Neural cell (in vitro differentiated cells): ENCODE data around the gene SCLY. TPM values are rescaled to one million over a fixed set of nuclear protein-coding genes. Genes with fewer than 3 reads are reported as not detected.

Experiments used
- H2AFZ ChIP-seq: fragments of 200-600, 300-800 bp; sonication (generic), shearing (Covaris generic); 2 replicates; pipeline ENCODE4 v1.6.0; 2014; ENCODE audit warnings: low read depth, mild to moderate bottlenecking, antibody characterized with exemption, low read length, moderate library complexity
- H3F3A ChIP-seq: fragments of 200-600 bp; shearing (Covaris generic); 2 replicates; pipeline ENCODE4 v1.6.1; 2016; ENCODE audit warnings: mild to moderate bottlenecking, moderate library complexity, mixed read lengths, antibody characterized with exemption, low read length; ENCODE audit not compliant: insufficient read depth, poor library complexity, severe bottlenecking
- H3K27ac ChIP-seq: fragments of 200-600, 300-800 bp; sonication (generic), shearing (Covaris generic); 2 replicates; pipeline ENCODE4 v1.5.1; 2014; ENCODE audit warnings: mild to moderate bottlenecking, low read length, moderate library complexity
- H3K27me3 ChIP-seq: fragments of 300-800, 200-600 bp; sonication (generic), shearing (Covaris generic); 2 replicates; pipeline ENCODE4 v1.6.0; 2014; ENCODE audit warnings: mild to moderate bottlenecking, low read depth, low read length, moderate library complexity; ENCODE audit not compliant: insufficient read depth
- H3K36me3 ChIP-seq: fragments of 300-800, 200-600 bp; sonication (generic), shearing (Covaris generic); 2 replicates; pipeline ENCODE4 v1.5.1; 2014; ENCODE audit warnings: mild to moderate bottlenecking, antibody characterized with exemption, low read length, moderate library complexity; ENCODE audit not compliant: insufficient read depth
- H3K4me2 ChIP-seq: fragments of 300-800, 200-600 bp; sonication (generic), shearing (Covaris generic); 2 replicates; pipeline ENCODE4 v1.6.0; 2014; ENCODE audit warnings: mild to moderate bottlenecking, low read length
- H3K4me3 ChIP-seq: fragments of 300-800, 200-600 bp; sonication (generic), shearing (Covaris generic); 2 replicates; pipeline ENCODE4 v1.5.1; 2014; ENCODE audit warnings: mild to moderate bottlenecking, low read length, moderate library complexity
- H3K79me2 ChIP-seq: fragments of 200-600 bp; shearing (Covaris generic); replicated peaks from 2 replicates; pipeline ENCODE4 v1.6.0; 2014; ENCODE audit warnings: mild to moderate bottlenecking, low read length, moderate library complexity; ENCODE audit not compliant: insufficient read depth
- H3K9ac ChIP-seq: fragments of 300-800, 200-600 bp; sonication (generic), shearing (Covaris generic); 2 replicates; pipeline ENCODE4 v1.6.1; 2016; ENCODE audit warnings: mild to moderate bottlenecking, low read length, mixed read lengths
- H3K9me2 ChIP-seq: fragments of 200-600 bp; shearing (Covaris generic); 2 replicates; pipeline ENCODE4 v1.6.1; 2016; ENCODE audit warnings: mild to moderate bottlenecking, low read length, mixed read lengths; ENCODE audit not compliant: insufficient read depth
- H3K9me3 ChIP-seq: fragments of 200-600, 300-800 bp; sonication (generic), shearing (Covaris generic); 2 replicates; pipeline ENCODE4 v1.6.1; 2016; ENCODE audit warnings: mild to moderate bottlenecking, mixed run types, low read length, moderate library complexity, mixed read lengths
- H4K20me1 ChIP-seq: fragments of 200-600 bp; shearing (Covaris generic); 2 replicates; pipeline ENCODE4 v1.6.1; 2016; ENCODE audit warnings: mild to moderate bottlenecking, mixed run types; ENCODE audit not compliant: insufficient read depth
- EP300 ChIP-seq: fragments of 450-650 bp; conservative IDR thresholded peaks from 2 replicates; pipeline ENCODE4 v1.6.1; 2014; ENCODE audit warnings: antibody characterized with exemption, mild to moderate bottlenecking, moderate library complexity; ENCODE audit not compliant: poor library complexity, severe bottlenecking
- EZH2 ChIP-seq: fragments of 200-600, 300-800 bp; shearing (Covaris generic), sonication (generic); IDR thresholded peaks from 2 replicates; pipeline ENCODE4 v1.6.1; 2014; ENCODE audit warnings: antibody characterized with exemption, low read length, borderline replicate concordance, mild to moderate bottlenecking; ENCODE audit not compliant: insufficient read depth, poor library complexity, severe bottlenecking
- MXI1 ChIP-seq: fragments of 450-650 bp; conservative IDR thresholded peaks from 2 replicates; pipeline ENCODE4 v1.6.1; 2014; ENCODE audit warnings: antibody characterized with exemption, mild to moderate bottlenecking; ENCODE audit not compliant: poor library complexity, severe bottlenecking
- POLR2AphosphoS5 ChIP-seq: IDR thresholded peaks from 2 replicates; pipeline ENCODE4 v1.6.1; 2012
- RAD21 ChIP-seq: fragments of 450-650 bp; conservative IDR thresholded peaks from 2 replicates; pipeline ENCODE4 v1.6.1; 2014; ENCODE audit warnings: antibody characterized with exemption, mild to moderate bottlenecking, moderate library complexity
- SMC3 ChIP-seq: fragments of 450-650 bp; conservative IDR thresholded peaks from 2 replicates; pipeline ENCODE4 v1.6.1; 2014; ENCODE audit warnings: antibody characterized with exemption, mild to moderate bottlenecking, moderate library complexity; ENCODE audit not compliant: poor library complexity
- TAF1 ChIP-seq: IDR thresholded peaks from 2 replicates; pipeline ENCODE4 v1.6.1; 2012; ENCODE audit warnings: low read depth
- polyA plus RNA-seq: library from polyadenylated mRNA; depleted of rRNA; stranded (reverse); fragments of >200 nt; gene quantifications from 2 replicates; pipeline ENCODE4 v1.2.3, GENCODE V29; 2014
- TF ChIP-seq, protein P1 (sequence below): fragments of 450-650 bp; IDR thresholded peaks from 2 replicates; pipeline ENCODE4 v1.5.1; 2014; ENCODE audit warnings: antibody characterized with exemption, mild to moderate bottlenecking, moderate library complexity; ENCODE audit not compliant: poor library complexity, severe bottlenecking
- TF ChIP-seq, protein P2 (sequence below): IDR thresholded peaks from 2 replicates; pipeline ENCODE4 v1.6.1; 2012; ENCODE audit warnings: borderline replicate concordance

The SCLY gene
- polyA plus RNA-seq, 1 donor from 2014 or later, result 15.9 TPM

DNA sequence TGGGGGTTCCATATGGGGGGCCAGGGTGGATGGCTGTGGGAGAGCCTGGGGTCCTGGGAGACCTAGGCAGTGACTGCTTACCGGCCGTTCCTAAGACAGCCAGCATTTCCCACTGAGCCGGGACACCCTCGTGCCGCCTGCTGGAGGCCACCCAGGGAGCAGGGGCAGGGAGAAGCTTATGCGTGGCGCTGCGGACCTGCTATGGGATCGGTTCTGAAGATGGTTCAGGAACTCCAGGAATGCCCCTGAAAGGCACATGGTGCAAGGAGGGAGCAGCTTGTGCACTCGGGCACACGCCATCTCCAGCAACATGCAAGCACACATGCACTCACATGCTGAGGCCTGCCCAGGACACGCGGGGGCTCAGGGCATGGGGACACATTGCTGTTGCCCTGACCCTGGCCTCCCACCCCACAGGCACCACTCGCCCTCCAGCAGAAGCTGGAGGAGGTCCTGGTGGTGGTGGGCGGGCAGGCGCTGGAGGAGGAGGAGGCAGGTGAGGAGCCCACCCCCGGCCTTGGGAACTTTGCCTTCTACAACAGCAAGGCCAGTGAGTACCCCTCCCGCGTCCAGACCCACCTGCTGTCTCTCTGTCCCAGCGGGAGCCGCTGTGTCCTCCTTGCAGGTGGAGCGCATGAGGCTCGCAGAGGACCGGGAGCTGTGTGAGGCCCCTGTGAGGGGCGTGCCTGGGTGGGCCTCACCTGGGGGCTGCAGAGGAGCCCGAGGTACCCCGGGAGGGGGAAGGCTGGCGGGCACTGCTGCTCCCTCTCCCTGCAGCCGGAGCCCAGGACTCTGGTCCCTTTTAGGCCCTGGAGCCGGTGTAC is 81.8 kb downstream of the SCLY start:
- TF ChIP-seq, protein P1, sequence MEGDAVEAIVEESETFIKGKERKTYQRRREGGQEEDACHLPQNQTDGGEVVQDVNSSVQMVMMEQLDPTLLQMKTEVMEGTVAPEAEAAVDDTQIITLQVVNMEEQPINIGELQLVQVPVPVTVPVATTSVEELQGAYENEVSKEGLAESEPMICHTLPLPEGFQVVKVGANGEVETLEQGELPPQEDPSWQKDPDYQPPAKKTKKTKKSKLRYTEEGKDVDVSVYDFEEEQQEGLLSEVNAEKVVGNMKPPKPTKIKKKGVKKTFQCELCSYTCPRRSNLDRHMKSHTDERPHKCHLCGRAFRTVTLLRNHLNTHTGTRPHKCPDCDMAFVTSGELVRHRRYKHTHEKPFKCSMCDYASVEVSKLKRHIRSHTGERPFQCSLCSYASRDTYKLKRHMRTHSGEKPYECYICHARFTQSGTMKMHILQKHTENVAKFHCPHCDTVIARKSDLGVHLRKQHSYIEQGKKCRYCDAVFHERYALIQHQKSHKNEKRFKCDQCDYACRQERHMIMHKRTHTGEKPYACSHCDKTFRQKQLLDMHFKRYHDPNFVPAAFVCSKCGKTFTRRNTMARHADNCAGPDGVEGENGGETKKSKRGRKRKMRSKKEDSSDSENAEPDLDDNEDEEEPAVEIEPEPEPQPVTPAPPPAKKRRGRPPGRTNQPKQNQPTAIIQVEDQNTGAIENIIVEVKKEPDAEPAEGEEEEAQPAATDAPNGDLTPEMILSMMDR, result no peak
- TF ChIP-seq EZH2, result no peak
- TF ChIP-seq POLR2AphosphoS5, result no peak
- no peak for TF ChIP-seq MXI1
- no peak for TF ChIP-seq SMC3
- TF ChIP-seq TAF1, result no peak
- TF ChIP-seq RAD21, result no peak
- TF ChIP-seq EP300, result no peak
- TF ChIP-seq, protein P2, sequence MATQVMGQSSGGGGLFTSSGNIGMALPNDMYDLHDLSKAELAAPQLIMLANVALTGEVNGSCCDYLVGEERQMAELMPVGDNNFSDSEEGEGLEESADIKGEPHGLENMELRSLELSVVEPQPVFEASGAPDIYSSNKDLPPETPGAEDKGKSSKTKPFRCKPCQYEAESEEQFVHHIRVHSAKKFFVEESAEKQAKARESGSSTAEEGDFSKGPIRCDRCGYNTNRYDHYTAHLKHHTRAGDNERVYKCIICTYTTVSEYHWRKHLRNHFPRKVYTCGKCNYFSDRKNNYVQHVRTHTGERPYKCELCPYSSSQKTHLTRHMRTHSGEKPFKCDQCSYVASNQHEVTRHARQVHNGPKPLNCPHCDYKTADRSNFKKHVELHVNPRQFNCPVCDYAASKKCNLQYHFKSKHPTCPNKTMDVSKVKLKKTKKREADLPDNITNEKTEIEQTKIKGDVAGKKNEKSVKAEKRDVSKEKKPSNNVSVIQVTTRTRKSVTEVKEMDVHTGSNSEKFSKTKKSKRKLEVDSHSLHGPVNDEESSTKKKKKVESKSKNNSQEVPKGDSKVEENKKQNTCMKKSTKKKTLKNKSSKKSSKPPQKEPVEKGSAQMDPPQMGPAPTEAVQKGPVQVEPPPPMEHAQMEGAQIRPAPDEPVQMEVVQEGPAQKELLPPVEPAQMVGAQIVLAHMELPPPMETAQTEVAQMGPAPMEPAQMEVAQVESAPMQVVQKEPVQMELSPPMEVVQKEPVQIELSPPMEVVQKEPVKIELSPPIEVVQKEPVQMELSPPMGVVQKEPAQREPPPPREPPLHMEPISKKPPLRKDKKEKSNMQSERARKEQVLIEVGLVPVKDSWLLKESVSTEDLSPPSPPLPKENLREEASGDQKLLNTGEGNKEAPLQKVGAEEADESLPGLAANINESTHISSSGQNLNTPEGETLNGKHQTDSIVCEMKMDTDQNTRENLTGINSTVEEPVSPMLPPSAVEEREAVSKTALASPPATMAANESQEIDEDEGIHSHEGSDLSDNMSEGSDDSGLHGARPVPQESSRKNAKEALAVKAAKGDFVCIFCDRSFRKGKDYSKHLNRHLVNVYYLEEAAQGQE, result no peak

DNA sequence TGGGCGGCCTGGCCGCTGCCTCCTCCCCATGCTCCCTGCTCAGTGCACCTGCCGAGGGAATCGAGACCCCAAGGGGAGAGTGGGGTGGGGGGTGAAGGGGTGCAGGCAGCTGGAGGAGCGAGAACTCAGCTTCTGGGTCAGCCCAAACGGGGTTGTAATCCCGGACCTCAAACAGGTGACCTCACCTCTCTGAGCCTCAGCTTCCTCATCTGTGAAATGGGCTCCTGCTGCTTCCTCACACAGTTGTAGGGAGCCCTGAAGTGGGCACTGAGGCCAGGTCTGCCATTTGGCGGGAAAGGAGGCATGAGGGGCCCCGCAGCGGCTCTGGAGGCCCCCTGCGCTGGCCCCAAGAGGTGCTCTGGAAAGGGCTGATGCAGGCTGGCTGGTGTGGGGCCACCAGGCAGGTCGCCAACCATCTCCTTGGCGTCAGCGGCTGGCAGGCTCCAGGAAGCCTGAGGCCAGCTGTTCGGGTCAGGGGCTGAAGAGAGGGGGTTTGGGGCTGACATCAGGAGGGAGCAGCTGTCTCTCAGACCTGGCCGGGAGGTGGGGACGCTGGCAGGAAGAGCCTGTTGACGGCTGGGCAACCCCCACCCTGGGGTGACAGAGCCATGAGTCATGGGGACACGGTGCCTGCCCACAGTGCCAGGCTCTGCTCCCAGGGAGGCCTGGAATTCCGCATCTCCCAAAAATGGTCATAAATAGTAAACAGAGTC is 82.6 kb downstream of the SCLY start:
- H3K9me2 ChIP-seq, result no peaks in the 10 kb centered on the region
- no peaks in the 10 kb centered on the region for H3K9me3 ChIP-seq
- no peak overlapping the region for H2AFZ ChIP-seq
- no peak overlapping the region for H3K9ac ChIP-seq
- no peak overlapping the region for H3K4me2 ChIP-seq
- no peaks in the 10 kb centered on the region for H4K20me1 ChIP-seq
- no peak overlapping the region for H3K4me3 ChIP-seq
- no peaks in the 10 kb centered on the region for H3F3A ChIP-seq
- H3K27ac ChIP-seq, result no peak overlapping the region
- H3K79me2 ChIP-seq, result no peaks in the 10 kb centered on the region
- H3K27me3 ChIP-seq, result no peaks in the 10 kb centered on the region
- TF ChIP-seq TAF1 (no peak), EZH2 (no peak), EP300 (no peak)
- TF ChIP-seq, protein P1, result no peak
- H3K36me3 ChIP-seq, result no peaks in the 10 kb centered on the region

More for the DNA sequence above, 81.8 kb downstream of the SCLY start:
- Histone ChIP-seq H2AFZ (no peak overlapping the region), H3K4me2 (no peak overlapping the region), H3K36me3 (no peaks in the 10 kb centered on the region), H3F3A (no peaks in the 10 kb centered on the region), H3K9ac (no peak overlapping the region), H3K27me3 (no peaks in the 10 kb centered on the region), H4K20me1 (no peaks in the 10 kb centered on the region), H3K9me2 (no peaks in the 10 kb centered on the region), H3K4me3 (no peak overlapping the region), H3K27ac (no peak overlapping the region), H3K79me2 (no peaks in the 10 kb centered on the region), H3K9me3 (no peaks in the 10 kb centered on the region)
